GM12872 (cell line): ENCODE results near the gene ARMC3.

Experiments
- CTCF ChIP-seq: IDR thresholded peaks from 3 replicates; pipeline ENCODE4 v1.5.1; 2011; ENCODE audit warnings: low read depth, mild to moderate bottlenecking, low read length, moderate library complexity; ENCODE audit not compliant: insufficient read depth

Gene ARMC3

GRCh38 chr10:22962817-22963216 lies 35.0 kb downstream of the ARMC3 start:
- TF ChIP-seq CTCF = no peak

DNA sequence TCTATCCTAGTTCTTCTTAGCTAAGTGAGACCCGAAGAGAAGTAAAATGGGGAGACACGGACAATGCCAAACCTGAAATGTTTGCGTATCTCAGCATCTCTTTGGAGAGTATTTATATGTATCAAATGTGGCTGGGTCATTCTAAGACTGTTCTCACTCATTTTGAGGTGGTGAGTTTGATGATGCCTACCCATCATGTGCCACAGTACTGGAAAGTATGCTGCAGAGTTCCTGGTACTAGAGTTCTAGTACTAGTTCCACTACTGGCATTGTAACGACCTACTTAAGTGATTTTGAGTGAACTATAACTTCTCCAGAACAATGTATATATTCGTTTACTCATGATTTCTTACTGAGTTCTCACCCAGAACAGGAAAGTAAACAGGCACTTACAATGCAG lies 41.9 kb downstream of the ARMC3 start:
- no peak for TF ChIP-seq CTCF

DNA sequence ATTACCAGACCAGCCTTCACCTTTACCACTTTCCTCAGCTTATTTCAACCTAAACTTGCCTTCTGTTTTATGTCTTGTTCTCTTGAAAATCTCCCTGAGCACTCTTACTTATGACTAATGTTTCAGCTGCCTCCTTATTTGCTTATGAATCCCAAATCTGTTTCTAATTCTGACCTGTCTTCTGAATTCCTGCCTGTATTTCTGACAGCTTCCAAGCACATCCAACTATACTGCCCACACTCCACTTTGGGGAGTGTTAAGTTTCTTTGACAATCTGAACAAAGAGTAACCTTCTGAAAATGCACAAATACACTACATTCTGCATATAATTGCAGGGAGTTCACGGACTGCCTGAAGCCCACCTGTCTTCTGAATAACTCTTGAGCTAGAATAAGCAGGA lies 48.7 kb downstream of the ARMC3 start:
- TF ChIP-seq CTCF = no peak

GRCh38 chr10:22977751-22978150 lies 49.9 kb downstream of the ARMC3 start:
- TF ChIP-seq CTCF = no peak

DNA sequence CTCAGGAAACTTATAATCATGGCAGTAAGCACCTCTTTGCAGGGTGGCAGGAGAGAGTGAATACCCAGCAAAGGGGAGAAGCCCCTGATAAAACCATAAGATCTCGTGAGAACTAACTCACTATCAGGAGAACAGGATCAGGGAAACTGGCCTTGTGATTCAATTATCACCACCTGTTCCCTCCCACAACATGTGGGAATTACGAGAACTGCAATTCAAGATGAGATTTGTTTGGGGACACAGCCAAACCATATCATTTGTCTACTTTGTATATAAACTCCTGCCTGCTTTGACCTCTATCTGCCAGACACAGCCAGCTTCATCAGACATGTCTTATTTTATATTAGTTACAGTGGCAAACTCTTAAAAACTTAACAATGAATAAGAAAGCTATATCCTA lies 50.4 kb downstream of the ARMC3 start:
- TF ChIP-seq CTCF = no peak

- no peak for TF ChIP-seq CTCF
Measured at GRCh38 chr10:22978918-22979317, 51.1 kb downstream of the ARMC3 start.

- no peak for TF ChIP-seq CTCF
Measured at GRCh38 chr10:22980822-22981221, 53.0 kb downstream of the ARMC3 start.

DNA sequence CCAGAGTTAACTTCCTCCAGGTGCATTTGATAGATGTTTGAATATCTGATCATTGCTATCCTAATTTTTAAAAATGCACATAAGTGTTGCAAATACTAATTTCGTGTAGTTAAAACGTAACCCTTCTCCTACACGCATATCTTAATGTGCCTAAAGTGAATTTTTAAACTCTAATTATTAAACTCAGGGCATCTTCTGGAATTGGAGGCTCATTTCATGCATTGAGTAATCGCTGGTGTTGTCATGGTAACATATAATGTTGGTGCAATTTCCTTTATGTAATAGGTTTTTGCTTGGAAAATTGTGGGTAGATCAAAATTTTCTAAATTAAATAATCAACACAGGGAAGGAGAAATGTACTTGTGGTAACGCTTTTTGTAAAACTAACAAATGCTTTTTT lies 56.2 kb downstream of the ARMC3 start:
- TF ChIP-seq CTCF = no peak
